MM.1S (cell line): ENCODE data around the gene GAA.

ENCODE experiments used
- DNase-seq: peaks from one replicate; pipeline ENCODE4 v3.0.0-alpha.2; 2015
- H2AFZ ChIP-seq: fragments of 300-600 bp; sonication (generic); 2 replicates; pipeline ENCODE4 v1.6.0; 2016; ENCODE audit warnings: antibody characterized with exemption, low read length
- H3F3A ChIP-seq: fragments of 300-600 bp; sonication (generic); 2 replicates; pipeline ENCODE4 v1.6.1; 2016; ENCODE audit warnings: mild to moderate bottlenecking, antibody characterized with exemption, low read length, moderate library complexity, mixed read lengths; ENCODE audit not compliant: insufficient read depth
- H3K27ac ChIP-seq: fragments of 300-600 bp; sonication (generic); 2 replicates; pipeline ENCODE4 v1.5.1; 2016; ENCODE audit warnings: mild to moderate bottlenecking, low read length
- H3K27me3 ChIP-seq: fragments of 300-600 bp; sonication (generic); replicated peaks from 2 replicates; pipeline ENCODE4 v1.6.0; 2016; ENCODE audit warnings: low read length; ENCODE audit not compliant: insufficient read depth
- H3K36me3 ChIP-seq: fragments of 300-600 bp; sonication (generic); replicated peaks from 2 replicates; pipeline ENCODE4 v1.6.1; 2016; ENCODE audit warnings: mild to moderate bottlenecking, low read length, mixed read lengths; ENCODE audit not compliant: insufficient read depth
- H3K4me1 ChIP-seq: fragments of 300-600 bp; sonication (generic); 2 replicates; pipeline ENCODE4 v1.6.1; 2016; ENCODE audit warnings: low read length, mixed read lengths
- H3K4me2 ChIP-seq: fragments of 300-600 bp; sonication (generic); 2 replicates; pipeline ENCODE4 v1.6.0; 2016; ENCODE audit warnings: low read depth, low read length
- H3K4me3 ChIP-seq: fragments of 300-600 bp; sonication (generic); 2 replicates; pipeline ENCODE4 v1.5.1; 2016; ENCODE audit warnings: low read length, mixed read lengths
- H3K79me2 ChIP-seq: fragments of 300-600 bp; sonication (generic); 2 replicates; pipeline ENCODE4 v1.6.1; 2016; ENCODE audit warnings: mixed run types, low read length, mixed read lengths
- H3K9ac ChIP-seq: fragments of 300-600 bp; sonication (generic); 2 replicates; pipeline ENCODE4 v1.6.1; 2016; ENCODE audit warnings: low read length, mixed read lengths
- H3K9me2 ChIP-seq: fragments of 300-600 bp; sonication (generic); replicated peaks from 2 replicates; pipeline ENCODE4 v1.6.1; 2016; ENCODE audit warnings: mild to moderate bottlenecking, low read length, mixed read lengths; ENCODE audit not compliant: insufficient read depth
- H3K9me3 ChIP-seq: fragments of 300-600 bp; sonication (generic); replicated peaks from 2 replicates; pipeline ENCODE4 v1.6.1; 2016; ENCODE audit warnings: mild to moderate bottlenecking, low read length, mixed read lengths; ENCODE audit not compliant: insufficient read depth
- H4K20me1 ChIP-seq: fragments of 300-600 bp; sonication (generic); 2 replicates; pipeline ENCODE4 v1.6.1; 2016; ENCODE audit warnings: mild to moderate bottlenecking, low read length, moderate library complexity, mixed read lengths; ENCODE audit not compliant: insufficient read depth
- EZH2 ChIP-seq: fragments of 300-600 bp; sonication (generic); optimal IDR thresholded peaks from 2 replicates; pipeline ENCODE3; 2017; ENCODE audit warnings: low read depth, mild to moderate bottlenecking, antibody characterized with exemption, low read length, mixed read lengths
- EZH2phosphoT487 ChIP-seq: fragments of 300-600 bp; sonication (generic); IDR thresholded peaks from 2 replicates; pipeline ENCODE4 v1.6.1; 2018; ENCODE audit warnings: antibody characterized with exemption, low read length
- TF ChIP-seq, protein P1 (sequence below): fragments of 300-600 bp; sonication (generic); IDR thresholded peaks from 2 replicates; pipeline ENCODE4 v1.5.1; 2016; ENCODE audit warnings: antibody characterized with exemption, low read length, mixed read lengths

GAA gene

DNA sequence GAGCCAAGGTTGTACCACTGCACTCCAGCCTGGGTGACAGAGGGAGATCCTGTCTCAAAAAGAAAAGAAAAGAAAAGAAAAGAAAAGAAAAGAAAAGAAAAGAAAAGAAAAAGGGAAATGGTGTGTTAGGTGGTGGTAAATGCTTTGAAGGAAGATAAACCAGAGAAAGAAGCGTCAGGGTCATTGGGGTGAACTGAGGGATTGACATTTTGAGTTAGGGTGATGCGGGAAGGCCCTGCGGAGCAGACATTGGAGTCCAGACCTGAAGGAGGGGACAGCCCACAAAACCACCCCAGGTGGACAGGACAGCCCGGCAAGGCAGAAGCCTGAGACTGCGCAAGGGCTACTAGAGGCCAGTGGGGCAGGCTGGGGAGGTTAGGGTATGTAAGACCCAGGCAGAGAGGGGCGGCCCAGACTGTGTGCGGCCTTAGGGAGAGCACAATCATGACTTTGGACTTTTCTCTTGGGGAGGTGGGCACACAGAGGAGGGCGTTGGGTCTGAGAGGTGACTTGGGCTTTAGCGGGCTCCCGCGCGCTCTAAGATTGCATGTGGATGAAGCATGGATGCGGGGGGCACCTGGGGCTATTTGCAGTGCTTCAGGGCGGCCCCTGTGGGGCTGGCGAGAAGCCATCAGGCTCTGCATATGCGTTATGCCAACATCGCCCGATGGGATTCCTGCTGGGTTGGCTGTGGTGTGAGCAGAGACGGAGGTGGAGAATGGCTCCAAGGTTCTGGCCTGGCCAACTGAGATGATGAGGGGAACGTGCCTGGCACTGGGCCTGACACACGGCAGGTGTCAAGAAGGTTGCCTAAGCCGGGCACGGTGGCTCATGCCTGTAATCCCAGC, 3.3 kb upstream of the GAA start:
- Histone ChIP-seq H3K4me1 (peaks cover 4% of the 10 kb centered on the region; the same call in 1 of the 2 replicates), H2AFZ (no peak overlapping the region), H3K9ac (no peak overlapping the region), H3K9me2 (no peaks in the 10 kb centered on the region), H3K9me3 (no peaks in the 10 kb centered on the region), H4K20me1 (no peaks in the 10 kb centered on the region), H3K79me2 (no peaks in the 10 kb centered on the region), H3K27ac (no peak overlapping the region), H3K4me2 (no peak overlapping the region), H3K36me3 (no peaks in the 10 kb centered on the region), H3K4me3 (no peak overlapping the region), H3K27me3 (peaks cover 80% of the 10 kb centered on the region), H3F3A (no peaks in the 10 kb centered on the region)
- DNase-seq, result no peak
- TF ChIP-seq, protein P1, sequence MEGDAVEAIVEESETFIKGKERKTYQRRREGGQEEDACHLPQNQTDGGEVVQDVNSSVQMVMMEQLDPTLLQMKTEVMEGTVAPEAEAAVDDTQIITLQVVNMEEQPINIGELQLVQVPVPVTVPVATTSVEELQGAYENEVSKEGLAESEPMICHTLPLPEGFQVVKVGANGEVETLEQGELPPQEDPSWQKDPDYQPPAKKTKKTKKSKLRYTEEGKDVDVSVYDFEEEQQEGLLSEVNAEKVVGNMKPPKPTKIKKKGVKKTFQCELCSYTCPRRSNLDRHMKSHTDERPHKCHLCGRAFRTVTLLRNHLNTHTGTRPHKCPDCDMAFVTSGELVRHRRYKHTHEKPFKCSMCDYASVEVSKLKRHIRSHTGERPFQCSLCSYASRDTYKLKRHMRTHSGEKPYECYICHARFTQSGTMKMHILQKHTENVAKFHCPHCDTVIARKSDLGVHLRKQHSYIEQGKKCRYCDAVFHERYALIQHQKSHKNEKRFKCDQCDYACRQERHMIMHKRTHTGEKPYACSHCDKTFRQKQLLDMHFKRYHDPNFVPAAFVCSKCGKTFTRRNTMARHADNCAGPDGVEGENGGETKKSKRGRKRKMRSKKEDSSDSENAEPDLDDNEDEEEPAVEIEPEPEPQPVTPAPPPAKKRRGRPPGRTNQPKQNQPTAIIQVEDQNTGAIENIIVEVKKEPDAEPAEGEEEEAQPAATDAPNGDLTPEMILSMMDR, result no peak
- TF ChIP-seq EZH2, result no peak
- TF ChIP-seq EZH2phosphoT487, result no peak

DNA sequence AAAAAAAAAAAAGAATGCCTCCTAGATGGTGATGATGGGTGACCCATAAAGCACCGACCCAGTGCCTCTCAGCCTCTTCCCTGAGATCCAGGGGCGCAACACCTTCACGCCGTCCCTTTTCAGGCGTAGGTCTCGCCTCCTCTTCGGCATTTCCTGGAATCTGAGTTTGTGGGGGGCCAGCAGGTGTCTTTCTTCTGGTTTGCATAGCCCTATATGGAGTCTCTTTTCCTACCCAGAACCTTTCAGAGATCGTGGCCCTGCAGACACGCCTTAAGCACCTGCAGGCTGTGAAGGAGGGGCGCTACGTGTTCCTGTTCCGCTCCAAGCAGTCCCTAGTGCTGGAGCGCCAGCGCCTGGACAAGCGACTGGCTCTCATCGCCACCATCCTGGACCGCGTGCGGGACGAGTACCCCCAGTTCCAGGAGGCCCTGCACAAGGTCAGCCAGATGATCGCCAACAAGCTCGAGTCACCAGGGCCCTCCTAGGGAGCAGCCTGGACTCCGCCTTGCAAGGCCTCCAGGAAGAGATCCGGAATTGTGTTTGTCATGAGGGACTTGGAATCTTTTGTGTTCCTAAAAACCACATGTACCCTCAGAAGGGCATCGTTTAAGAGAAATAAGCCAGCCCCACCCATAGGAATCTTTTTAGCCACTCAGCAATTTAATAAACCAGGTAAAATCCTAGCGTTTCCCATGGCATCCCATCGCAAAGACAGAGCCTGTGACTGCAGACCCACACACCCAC, 1.9 kb upstream of the GAA start:
- no peak overlapping the region for H3K4me3 ChIP-seq
- H2AFZ ChIP-seq, result no peak overlapping the region
- H3K4me2 ChIP-seq, result no peak overlapping the region
- H3K79me2 ChIP-seq, result no peaks in the 10 kb centered on the region
- no peak overlapping the region for H3K27ac ChIP-seq
- H3K36me3 ChIP-seq, result no peaks in the 10 kb centered on the region
- peaks cover 4% of the 10 kb centered on the region; the same call in 1 of the 2 replicates for H3K4me1 ChIP-seq
- no peaks in the 10 kb centered on the region for H3F3A ChIP-seq
- no peak for DNase-seq
- no peaks in the 10 kb centered on the region for H3K9me2 ChIP-seq
- TF ChIP-seq EZH2 (no peak), EZH2phosphoT487 (no peak)
- TF ChIP-seq, protein P1, result no peak
- H4K20me1 ChIP-seq, result no peaks in the 10 kb centered on the region
- H3K9me3 ChIP-seq, result no peaks in the 10 kb centered on the region
- H3K9ac ChIP-seq, result no peak overlapping the region
- H3K27me3 ChIP-seq, result peaks cover 66% of the 10 kb centered on the region

DNA sequence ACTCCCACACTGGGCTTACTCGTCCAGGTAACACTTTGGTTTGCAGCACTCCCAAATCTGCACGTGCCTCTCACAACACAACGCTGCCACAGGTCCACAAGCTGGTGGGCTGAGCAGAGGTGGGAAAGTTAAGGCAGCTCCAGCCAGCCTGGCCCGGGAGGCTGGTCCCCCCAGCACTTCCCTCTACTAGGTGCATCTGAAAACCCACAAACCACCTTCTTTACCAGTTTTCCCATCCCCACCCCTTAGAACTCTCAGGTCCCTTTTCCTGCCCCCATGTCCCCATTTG, 1.4 kb upstream of the GAA start:
- Histone ChIP-seq H4K20me1 (no peaks in the 10 kb centered on the region), H3K4me2 (0 out of 2 replicates have a peak overlapping the region, but pooled peaks have one; percentile 10), H3K9me2 (no peaks in the 10 kb centered on the region), H3K9me3 (no peaks in the 10 kb centered on the region), H3K27ac (no peak overlapping the region), H3K4me1 (peaks cover 4% of the 10 kb centered on the region; the same call in 1 of the 2 replicates), H3K4me3 (no peak overlapping the region), H3K36me3 (no peaks in the 10 kb centered on the region), H3K79me2 (no peaks in the 10 kb centered on the region), H3F3A (no peaks in the 10 kb centered on the region), H2AFZ (no peak overlapping the region), H3K9ac (no peak overlapping the region), H3K27me3 (peaks cover 61% of the 10 kb centered on the region)
- TF ChIP-seq EZH2phosphoT487 (no peak), EZH2 (no peak)
- TF ChIP-seq, protein P1, result no peak
- DNase-seq, result no peak
